Osteocyte (in vitro differentiated cells): Measurements from ENCODE around the gene PDCD2L. TPM values are rescaled to one million over a fixed set of nuclear protein-coding genes. Genes with fewer than 3 reads are reported as not detected.

Source experiments
- DNase-seq: peaks from one replicate; pipeline ENCODE4 v3.0.0; 2021; ENCODE audit warnings: mixed read lengths; ENCODE audit not compliant: unreplicated experiment; ENCODE audit errors: extremely low spot score
- H3K27ac Mint-ChIP-seq: one replicate; pipeline ENCODE4 v1.8.0; 2021; ENCODE audit warnings: mild to moderate bottlenecking, mixed read lengths; ENCODE audit not compliant: unreplicated experiment
- H3K27me3 Mint-ChIP-seq: one replicate; pipeline ENCODE4 v1.8.0; 2021; ENCODE audit warnings: mixed read lengths; ENCODE audit not compliant: unreplicated experiment
- H3K36me3 Mint-ChIP-seq: one replicate; pipeline ENCODE4 v1.8.0; 2021; ENCODE audit warnings: mixed read lengths; ENCODE audit not compliant: unreplicated experiment
- H3K4me1 Mint-ChIP-seq: one replicate; pipeline ENCODE4 v1.8.0; 2021; ENCODE audit warnings: mixed read lengths; ENCODE audit not compliant: unreplicated experiment
- H3K4me3 Mint-ChIP-seq: one replicate; pipeline ENCODE4 v1.8.0; 2021; ENCODE audit warnings: mild to moderate bottlenecking, moderate library complexity, mixed read lengths; ENCODE audit not compliant: unreplicated experiment
- H3K9me3 Mint-ChIP-seq: one replicate; pipeline ENCODE4 v1.8.0; 2021; ENCODE audit warnings: mixed read lengths; ENCODE audit not compliant: unreplicated experiment
- total RNA-seq: library from RNA; stranded (reverse); gene quantifications from 2 replicates; pipeline ENCODE4 v1.2.1, GENCODE V29; 2021
- TF ChIP-seq, protein P1 (sequence below): fragments of 200-600 bp; sonication (generic); IDR thresholded peaks from 2 replicates; pipeline ENCODE4 v1.5.0; 2021; ENCODE audit warnings: antibody characterized with exemption, mild to moderate bottlenecking, moderate library complexity

The PDCD2L gene
- total RNA-seq, 1 donor from 2014 or later: 11.1 TPM

DNA sequence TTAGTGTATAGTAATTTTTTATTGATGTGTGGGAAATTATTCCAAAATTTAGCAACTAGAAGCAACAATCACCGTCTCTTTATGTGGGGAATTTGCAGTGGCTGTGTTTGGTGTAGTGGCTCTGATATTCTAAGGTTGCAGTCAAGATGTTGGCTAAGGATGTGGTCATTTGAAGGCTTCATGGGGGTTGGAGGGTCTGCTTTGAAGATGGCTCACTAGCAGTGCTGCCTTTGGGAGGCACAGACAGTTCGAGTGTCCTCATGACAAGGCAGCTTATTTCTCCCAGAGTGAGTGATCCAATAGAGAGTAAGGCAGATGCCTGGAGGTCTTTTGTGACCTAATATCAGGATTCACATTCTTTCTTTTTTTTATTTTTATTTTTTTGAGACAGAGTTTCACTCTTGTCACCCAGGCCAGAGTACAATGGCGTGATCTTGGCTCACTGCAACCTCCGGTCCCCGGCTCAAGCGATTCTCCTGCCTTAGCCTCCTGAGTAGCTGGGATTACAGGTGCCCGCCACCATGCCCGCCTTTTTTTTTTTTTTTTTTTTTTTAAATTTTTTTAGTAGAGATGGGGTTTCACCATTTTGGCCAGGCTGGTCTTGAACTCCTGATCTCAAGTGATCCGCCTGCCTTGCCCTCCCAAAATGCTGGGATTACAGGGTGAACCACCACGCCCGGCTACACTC is 30.5 kb upstream of the PDCD2L start:
- Mint-ChIP-seq H3K4me3 (no peak overlapping the region), H3K36me3 (peaks cover 35% of the 10 kb centered on the region), H3K9me3 (no peaks in the 10 kb centered on the region), H3K4me1 (no peaks in the 10 kb centered on the region), H3K27me3 (no peaks in the 10 kb centered on the region), H3K27ac (no peak overlapping the region)
- DNase-seq: no peak
- TF ChIP-seq, protein P1, sequence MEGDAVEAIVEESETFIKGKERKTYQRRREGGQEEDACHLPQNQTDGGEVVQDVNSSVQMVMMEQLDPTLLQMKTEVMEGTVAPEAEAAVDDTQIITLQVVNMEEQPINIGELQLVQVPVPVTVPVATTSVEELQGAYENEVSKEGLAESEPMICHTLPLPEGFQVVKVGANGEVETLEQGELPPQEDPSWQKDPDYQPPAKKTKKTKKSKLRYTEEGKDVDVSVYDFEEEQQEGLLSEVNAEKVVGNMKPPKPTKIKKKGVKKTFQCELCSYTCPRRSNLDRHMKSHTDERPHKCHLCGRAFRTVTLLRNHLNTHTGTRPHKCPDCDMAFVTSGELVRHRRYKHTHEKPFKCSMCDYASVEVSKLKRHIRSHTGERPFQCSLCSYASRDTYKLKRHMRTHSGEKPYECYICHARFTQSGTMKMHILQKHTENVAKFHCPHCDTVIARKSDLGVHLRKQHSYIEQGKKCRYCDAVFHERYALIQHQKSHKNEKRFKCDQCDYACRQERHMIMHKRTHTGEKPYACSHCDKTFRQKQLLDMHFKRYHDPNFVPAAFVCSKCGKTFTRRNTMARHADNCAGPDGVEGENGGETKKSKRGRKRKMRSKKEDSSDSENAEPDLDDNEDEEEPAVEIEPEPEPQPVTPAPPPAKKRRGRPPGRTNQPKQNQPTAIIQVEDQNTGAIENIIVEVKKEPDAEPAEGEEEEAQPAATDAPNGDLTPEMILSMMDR: no peak

DNA sequence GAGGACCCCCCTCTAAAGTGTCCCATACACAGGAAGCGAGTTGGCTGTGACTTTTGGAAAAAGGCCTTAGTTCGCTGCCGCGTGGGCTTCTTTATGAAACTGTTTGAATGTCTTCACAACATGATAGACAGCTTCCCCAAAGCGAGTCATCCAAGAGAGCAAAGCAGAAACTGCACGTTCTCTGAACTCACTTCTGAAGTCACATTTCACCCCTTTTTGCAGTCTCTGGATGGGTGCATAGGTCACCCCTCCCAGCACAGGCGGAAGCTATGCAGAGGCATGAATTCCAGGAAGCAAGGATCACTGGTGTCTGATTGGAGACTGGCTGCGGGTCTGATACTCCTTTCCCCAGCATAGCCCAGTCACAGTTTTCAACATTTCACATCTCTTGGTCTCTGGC is 28.6 kb upstream of the PDCD2L start:
- Mint-ChIP-seq H3K27ac (no peak overlapping the region), H3K4me1 (no peaks in the 10 kb centered on the region), H3K36me3 (peaks cover 30% of the 10 kb centered on the region), H3K27me3 (no peaks in the 10 kb centered on the region), H3K9me3 (no peaks in the 10 kb centered on the region), H3K4me3 (no peak overlapping the region)
- no peak for DNase-seq
- TF ChIP-seq, protein P1: no peak

DNA sequence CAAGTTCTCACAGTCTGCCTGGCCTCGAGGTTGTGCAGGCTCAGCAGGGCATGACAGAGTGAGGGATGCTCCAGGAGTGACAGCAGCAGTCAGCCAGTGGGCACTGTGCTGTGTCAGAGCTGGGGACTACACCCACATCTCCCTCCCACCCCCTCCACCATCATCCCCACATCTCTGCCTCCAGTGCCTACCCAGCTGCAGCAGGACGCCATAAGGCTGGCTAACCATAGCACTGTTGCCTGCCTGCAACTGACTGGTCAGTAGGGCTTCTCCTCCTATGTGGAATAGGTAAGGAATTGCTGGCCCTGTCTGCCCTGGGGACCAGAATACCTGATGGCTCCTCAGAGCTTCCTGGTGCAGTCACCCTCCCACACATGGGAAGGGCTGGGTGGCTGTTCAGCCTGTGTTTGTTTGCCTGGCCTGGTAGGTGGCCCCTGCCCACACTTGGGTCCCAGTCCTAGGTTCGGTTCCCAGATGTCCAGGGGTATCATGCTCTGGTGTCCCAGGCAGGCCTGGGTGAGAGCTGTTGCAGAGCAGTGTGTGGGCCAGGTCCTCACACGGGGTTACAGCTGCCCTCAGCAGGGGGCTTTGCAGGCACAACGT is 23.5 kb upstream of the PDCD2L start:
- peaks cover 47% of the 10 kb centered on the region for H3K36me3 Mint-ChIP-seq

DNA sequence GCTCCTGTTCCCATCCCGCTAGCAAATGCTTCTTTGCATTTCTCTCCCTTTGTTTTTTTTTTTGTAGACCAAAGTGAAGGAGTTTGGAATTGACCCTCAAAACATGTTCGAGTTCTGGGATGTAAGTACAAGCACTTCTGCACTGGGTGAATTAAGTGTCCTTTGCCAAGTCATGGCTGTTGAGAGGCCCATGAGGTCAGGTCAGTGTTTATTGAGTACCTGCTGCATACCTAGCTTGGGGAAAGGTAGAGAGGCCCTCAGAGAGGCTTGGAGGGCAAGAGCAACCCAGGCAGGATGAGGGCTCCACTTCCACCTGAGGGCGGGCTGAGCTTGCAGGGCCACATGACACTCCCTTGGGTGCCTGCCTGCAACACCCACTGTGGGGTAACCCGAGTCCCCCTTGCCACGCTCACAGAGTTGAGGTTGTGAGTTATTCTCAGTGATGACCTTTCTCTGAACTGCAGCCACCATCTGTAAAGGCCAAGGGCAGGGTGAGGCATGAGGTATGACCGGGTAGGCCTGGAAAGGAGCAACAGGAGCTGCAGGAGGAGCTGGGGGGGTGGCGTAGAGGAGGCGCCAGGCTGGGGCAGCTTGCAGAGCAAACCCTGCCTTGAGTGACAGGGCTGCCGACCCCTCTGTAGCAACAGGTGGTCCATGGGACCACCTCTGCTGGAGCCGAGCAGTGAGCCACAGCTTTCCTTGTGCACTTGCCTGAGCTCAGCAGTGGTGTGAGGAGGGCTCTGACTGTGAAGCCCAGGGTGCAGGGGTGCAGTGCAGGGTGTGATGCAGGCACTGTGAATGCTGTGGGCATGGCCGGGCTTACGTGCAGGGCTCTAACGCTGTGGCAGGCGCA is 22.6 kb upstream of the PDCD2L start:
- Mint-ChIP-seq H3K27me3 (no peaks in the 10 kb centered on the region), H3K4me1 (no peaks in the 10 kb centered on the region), H3K9me3 (no peaks in the 10 kb centered on the region), H3K27ac (no peak overlapping the region), H3K4me3 (no peak overlapping the region), H3K36me3 (peaks cover 55% of the 10 kb centered on the region)
- TF ChIP-seq, protein P1: no peak
- no peak for DNase-seq

More for the DNA sequence above, 23.5 kb upstream of the PDCD2L start:
- Mint-ChIP-seq H3K4me3 (no peak overlapping the region), H3K4me1 (no peaks in the 10 kb centered on the region), H3K9me3 (no peaks in the 10 kb centered on the region), H3K27ac (no peak overlapping the region), H3K27me3 (no peaks in the 10 kb centered on the region)
- TF ChIP-seq, protein P1: no peak
- DNase-seq: no peak

DNA sequence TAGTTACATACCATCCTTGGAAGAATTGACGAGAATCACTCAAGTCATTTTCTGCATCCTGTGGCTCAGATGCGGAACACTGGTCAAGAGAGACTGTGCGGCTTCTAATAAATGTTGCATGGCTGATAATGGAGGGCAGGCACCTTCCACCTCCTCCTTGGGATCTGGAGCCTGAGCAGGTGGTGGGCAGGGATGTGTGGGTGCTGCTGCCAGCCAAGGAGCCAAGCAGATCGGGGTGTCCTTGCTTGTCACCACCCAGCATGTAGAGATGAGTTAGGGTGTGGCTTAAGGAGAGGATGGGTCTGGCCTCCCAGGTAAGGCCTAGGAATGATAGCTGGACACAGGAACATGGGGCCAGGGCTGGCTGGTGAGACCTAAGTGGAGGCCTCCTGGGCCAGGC is 21.7 kb upstream of the PDCD2L start:
- TF ChIP-seq, protein P1: no peak
- Mint-ChIP-seq H3K27ac (no peak overlapping the region), H3K9me3 (no peaks in the 10 kb centered on the region), H3K4me3 (no peak overlapping the region), H3K36me3 (peaks cover 53% of the 10 kb centered on the region), H3K27me3 (no peaks in the 10 kb centered on the region), H3K4me1 (no peaks in the 10 kb centered on the region)
- DNase-seq: no peak
